Neural progenitor cell (in vitro differentiated cells): Measurements from ENCODE around the gene EN2. TPM values are rescaled to one million over a fixed set of nuclear protein-coding genes. Genes with fewer than 3 reads are reported as not detected.

Experiments used
- DNase-seq: peaks from one replicate; pipeline ENCODE4 v3.0.0-alpha.2; 2016; ENCODE audit warnings: low spot score
- H2AFZ ChIP-seq: fragments of 200-600 bp; sonication (generic); replicated peaks from 2 replicates; pipeline ENCODE4 v1.6.1; 2016; ENCODE audit warnings: antibody characterized with exemption
- H3F3A ChIP-seq: fragments of 200-600 bp; sonication (generic); 2 replicates; pipeline ENCODE4 v1.6.1; 2016; ENCODE audit warnings: antibody characterized with exemption, low read depth
- H3K27ac ChIP-seq: fragments of 200-600 bp; sonication (generic); 2 replicates; pipeline ENCODE4 v1.5.1; 2016; ENCODE audit warnings: mild to moderate bottlenecking
- H3K27me3 ChIP-seq: fragments of 200-600 bp; sonication (generic); 2 replicates; pipeline ENCODE4 v1.6.1; 2016; ENCODE audit warnings: mild to moderate bottlenecking, moderate library complexity
- H3K36me3 ChIP-seq: fragments of 200-600 bp; sonication (generic); 2 replicates; pipeline ENCODE4 v1.5.1; 2016
- H3K4me1 ChIP-seq: fragments of 200-600 bp; sonication (generic); 2 replicates; pipeline ENCODE4 v1.6.1; 2016; ENCODE audit warnings: mixed run types
- H3K4me2 ChIP-seq: fragments of 200-600 bp; sonication (generic); 2 replicates; pipeline ENCODE4 v1.6.1; 2016
- H3K4me3 ChIP-seq: fragments of 200-600 bp; sonication (generic); 2 replicates; pipeline ENCODE4 v1.5.1; 2016
- H3K79me2 ChIP-seq: fragments of 200-600 bp; sonication (generic); 2 replicates; pipeline ENCODE4 v1.6.1; 2016; ENCODE audit warnings: low read depth
- H3K9ac ChIP-seq: fragments of 200-600 bp; sonication (generic); 2 replicates; pipeline ENCODE4 v1.6.1; 2016
- H3K9me3 ChIP-seq: fragments of 200-600 bp; sonication (generic); 2 replicates; pipeline ENCODE4 v1.5.1; 2016; ENCODE audit warnings: low read depth
- H4K20me1 ChIP-seq: fragments of 200-600 bp; sonication (generic); 2 replicates; pipeline ENCODE4 v1.6.1; 2016; ENCODE audit warnings: low read depth
- H3K27ac Mint-ChIP-seq: 3 replicates; pipeline ENCODE4 v1.8.0; 2021; ENCODE audit warnings: mixed read lengths
- H3K27me3 Mint-ChIP-seq: 2 replicates; pipeline ENCODE4 v1.8.0; 2022; ENCODE audit warnings: low read depth, mild to moderate bottlenecking, inconsistent platforms, moderate library complexity, mixed read lengths; ENCODE audit not compliant: insufficient read depth
- H3K36me3 Mint-ChIP-seq: 3 replicates; pipeline ENCODE4 v1.8.0; 2021; ENCODE audit warnings: mixed read lengths
- H3K4me1 Mint-ChIP-seq: 3 replicates; pipeline ENCODE4 v1.8.0; 2021; ENCODE audit warnings: mixed read lengths
- H3K4me3 Mint-ChIP-seq: 3 replicates; pipeline ENCODE4 v1.8.0; 2021; ENCODE audit warnings: mild to moderate bottlenecking, moderate library complexity, mixed read lengths
- H3K9me3 Mint-ChIP-seq: 3 replicates; pipeline ENCODE4 v1.8.0; 2020; ENCODE audit warnings: mixed read lengths
- EZH2 ChIP-seq: fragments of 200-600 bp; sonication (generic); IDR thresholded peaks from 2 replicates; pipeline ENCODE4 v1.6.1; 2017; ENCODE audit warnings: antibody characterized with exemption, mild to moderate bottlenecking, moderate library complexity
- EZH2phosphoT487 ChIP-seq: fragments of 200-600 bp; sonication (generic); IDR thresholded peaks from 2 replicates; pipeline ENCODE4 v1.6.1; 2017; ENCODE audit warnings: antibody characterized with exemption
- total RNA-seq: library from RNA; depleted of rRNA; stranded (reverse); fragments of >200 nt; gene quantifications from 2 replicates; pipeline ENCODE4 v1.2.3, GENCODE V29; 2015; ENCODE audit warnings: low replicate concordance
- TF ChIP-seq, protein P1 (sequence below): fragments of 200-600 bp; sonication (generic); IDR thresholded peaks from 2 replicates; pipeline ENCODE4 v1.5.1; 2017; ENCODE audit warnings: antibody characterized with exemption, mild to moderate bottlenecking

EN2 gene
- total RNA-seq, 1 donor from 2014 or later: not detected

DNA sequence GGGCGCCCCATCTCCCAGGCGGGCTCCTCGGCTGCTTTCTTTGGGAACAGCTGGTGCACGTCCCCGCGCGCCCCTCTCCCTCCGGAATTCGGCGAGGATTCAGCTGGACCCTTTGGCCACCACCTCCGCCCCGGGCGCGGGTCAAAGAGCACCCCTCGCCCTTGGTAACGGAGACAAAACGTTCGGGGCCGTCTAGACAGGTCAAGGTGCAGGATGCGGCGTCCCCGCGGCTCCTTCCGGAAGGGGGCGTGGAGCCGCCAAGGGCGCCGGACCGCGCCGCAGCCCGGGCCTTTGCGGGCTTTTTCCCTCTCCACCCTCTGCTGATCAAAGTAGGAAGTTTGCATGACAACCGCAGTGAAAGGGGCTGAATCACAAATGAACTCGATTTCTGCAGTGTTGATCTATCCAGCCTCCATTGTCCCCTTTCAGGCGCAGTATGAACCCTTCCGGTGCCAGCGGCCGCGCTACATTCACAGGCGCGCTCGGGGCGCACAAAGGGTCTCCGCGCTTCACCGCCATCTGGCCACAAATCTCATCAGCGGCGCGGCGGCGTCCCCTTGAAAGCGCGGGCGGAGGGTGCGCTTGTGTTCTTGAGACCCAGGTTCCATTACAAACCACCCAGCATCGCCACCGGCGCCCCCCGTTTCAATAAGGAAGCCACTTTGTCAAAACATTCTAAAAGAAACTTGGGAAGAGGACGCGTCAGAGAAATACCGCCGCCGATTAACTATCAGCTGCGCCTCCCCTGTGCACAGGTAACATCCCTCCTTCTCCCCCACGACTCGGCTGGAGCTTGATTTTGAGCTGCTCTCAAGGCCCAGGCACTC, 52.0 kb downstream of the EN2 start:
- peaks cover 67% of the 10 kb centered on the region for H3K4me1 Mint-ChIP-seq
- H2AFZ ChIP-seq: no peak overlapping the region
- no peaks in the 10 kb centered on the region for H3K36me3 ChIP-seq
- peak overlapping the region; percentile 88 for H3K4me3 Mint-ChIP-seq
- H3K9ac ChIP-seq: no peak overlapping the region
- H3K27me3 Mint-ChIP-seq: peaks cover 46% of the 10 kb centered on the region
- H3K4me1 ChIP-seq: no peaks in the 10 kb centered on the region
- H3K27ac ChIP-seq: no peak overlapping the region
- peak overlapping the region; percentile 86 for H3K27ac Mint-ChIP-seq
- H3K27me3 ChIP-seq: peaks cover 100% of the 10 kb centered on the region
- H3K79me2 ChIP-seq: no peaks in the 10 kb centered on the region
- peak; percentile 90 for DNase-seq
- no peaks in the 10 kb centered on the region for H3K9me3 Mint-ChIP-seq
- H3K4me2 ChIP-seq: peak overlapping the region; percentile 69
- peaks cover 90% of the 10 kb centered on the region for H4K20me1 ChIP-seq
- H3K4me3 ChIP-seq: peak overlapping the region; percentile 35
- H3K36me3 Mint-ChIP-seq: peaks cover 13% of the 10 kb centered on the region
- H3F3A ChIP-seq: peaks cover 33% of the 10 kb centered on the region
- H3K9me3 ChIP-seq: no peaks in the 10 kb centered on the region
- TF ChIP-seq EZH2 (peak; percentile 83), EZH2phosphoT487 (peak; percentile 86)
- TF ChIP-seq, protein P1, sequence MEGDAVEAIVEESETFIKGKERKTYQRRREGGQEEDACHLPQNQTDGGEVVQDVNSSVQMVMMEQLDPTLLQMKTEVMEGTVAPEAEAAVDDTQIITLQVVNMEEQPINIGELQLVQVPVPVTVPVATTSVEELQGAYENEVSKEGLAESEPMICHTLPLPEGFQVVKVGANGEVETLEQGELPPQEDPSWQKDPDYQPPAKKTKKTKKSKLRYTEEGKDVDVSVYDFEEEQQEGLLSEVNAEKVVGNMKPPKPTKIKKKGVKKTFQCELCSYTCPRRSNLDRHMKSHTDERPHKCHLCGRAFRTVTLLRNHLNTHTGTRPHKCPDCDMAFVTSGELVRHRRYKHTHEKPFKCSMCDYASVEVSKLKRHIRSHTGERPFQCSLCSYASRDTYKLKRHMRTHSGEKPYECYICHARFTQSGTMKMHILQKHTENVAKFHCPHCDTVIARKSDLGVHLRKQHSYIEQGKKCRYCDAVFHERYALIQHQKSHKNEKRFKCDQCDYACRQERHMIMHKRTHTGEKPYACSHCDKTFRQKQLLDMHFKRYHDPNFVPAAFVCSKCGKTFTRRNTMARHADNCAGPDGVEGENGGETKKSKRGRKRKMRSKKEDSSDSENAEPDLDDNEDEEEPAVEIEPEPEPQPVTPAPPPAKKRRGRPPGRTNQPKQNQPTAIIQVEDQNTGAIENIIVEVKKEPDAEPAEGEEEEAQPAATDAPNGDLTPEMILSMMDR: peak; percentile 54

DNA sequence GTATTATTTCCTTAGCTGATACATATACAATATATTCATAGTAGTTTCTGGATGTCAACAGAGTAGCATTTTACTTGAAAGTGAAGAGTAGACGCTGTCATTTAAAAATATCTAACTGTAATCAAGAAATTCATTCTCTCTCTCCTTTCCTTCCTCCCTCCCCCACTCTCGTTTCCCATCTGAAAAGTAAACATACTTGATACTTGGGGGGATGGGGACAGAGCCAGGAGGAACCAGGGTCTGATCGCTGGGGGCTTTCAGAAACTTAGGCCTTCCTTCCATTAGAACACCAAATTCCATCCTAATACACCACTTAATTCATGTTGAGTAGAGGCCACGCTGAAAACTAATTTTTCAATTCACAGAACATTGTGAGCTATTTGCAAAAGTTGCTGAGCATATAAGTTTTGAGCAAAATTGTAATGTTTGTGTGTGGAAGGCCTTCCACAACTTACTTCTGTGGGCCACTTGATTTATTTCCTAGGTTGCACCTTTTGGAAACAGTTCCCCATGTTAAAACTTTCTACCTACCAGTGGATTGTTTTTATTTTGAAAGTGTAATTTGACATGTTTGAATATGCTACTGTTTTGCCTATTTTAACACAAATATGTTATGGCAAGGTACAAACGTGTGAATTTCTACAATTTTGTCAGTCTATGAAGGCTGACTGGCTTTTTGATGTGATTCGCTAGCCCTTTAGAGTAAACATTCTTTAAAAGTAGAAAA, 53.2 kb downstream of the EN2 start:
- Histone ChIP-seq H3K9me3 (no peaks in the 10 kb centered on the region), H4K20me1 (peaks cover 79% of the 10 kb centered on the region), H3K27me3 (peaks cover 100% of the 10 kb centered on the region), H3K9ac (no peak overlapping the region), H3F3A (peaks cover 33% of the 10 kb centered on the region), H3K27ac (no peak overlapping the region), H3K79me2 (no peaks in the 10 kb centered on the region), H3K4me1 (no peaks in the 10 kb centered on the region), H2AFZ (no peak overlapping the region), H3K4me2 (no peak overlapping the region), H3K4me3 (no peak overlapping the region), H3K36me3 (no peaks in the 10 kb centered on the region)
- peaks cover 14% of the 10 kb centered on the region for H3K36me3 Mint-ChIP-seq
- DNase-seq: peak; percentile 42
- peaks cover 48% of the 10 kb centered on the region for H3K27me3 Mint-ChIP-seq
- no peaks in the 10 kb centered on the region for H3K9me3 Mint-ChIP-seq
- H3K4me3 Mint-ChIP-seq: peak overlapping the region; percentile 88
- peak overlapping the region; percentile 86 for H3K27ac Mint-ChIP-seq
- no peak for TF ChIP-seq EZH2
- TF ChIP-seq, protein P1: no peak
- TF ChIP-seq EZH2phosphoT487: no peak
- H3K4me1 Mint-ChIP-seq: peaks cover 66% of the 10 kb centered on the region

DNA sequence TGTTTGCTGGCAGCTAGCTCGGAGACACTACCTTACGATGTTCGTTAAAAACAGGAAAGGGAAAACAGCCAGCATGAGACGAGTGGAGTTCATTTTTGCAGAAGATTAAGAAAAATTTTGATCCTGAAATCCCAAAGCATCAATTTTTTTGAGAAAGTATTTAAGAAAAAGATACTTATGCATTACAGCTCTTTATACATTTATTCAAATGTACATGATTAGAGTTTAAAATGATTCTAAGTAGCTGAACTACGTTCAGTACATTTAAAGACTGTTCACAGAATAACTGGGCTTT, 53.7 kb downstream of the EN2 start:
- no peaks in the 10 kb centered on the region for H3K36me3 ChIP-seq
- no peaks in the 10 kb centered on the region for H3K79me2 ChIP-seq
- no peak for DNase-seq
- peaks cover 65% of the 10 kb centered on the region for H3K4me1 Mint-ChIP-seq
- no peak overlapping the region for H3K9ac ChIP-seq
- peak overlapping the region; percentile 89 for H3K27ac Mint-ChIP-seq
- H3K4me3 Mint-ChIP-seq: peak overlapping the region; percentile 88
- H3K27ac ChIP-seq: no peak overlapping the region
- peaks cover 30% of the 10 kb centered on the region for H3F3A ChIP-seq
- no peak overlapping the region for H3K4me2 ChIP-seq
- H3K36me3 Mint-ChIP-seq: peaks cover 14% of the 10 kb centered on the region
- peaks cover 100% of the 10 kb centered on the region for H3K27me3 ChIP-seq
- peaks cover 49% of the 10 kb centered on the region for H3K27me3 Mint-ChIP-seq
- TF ChIP-seq EZH2phosphoT487 (peak; percentile 56), EZH2 (peak; percentile 21)
- TF ChIP-seq, protein P1: no peak
- no peak overlapping the region for H2AFZ ChIP-seq
- H3K4me1 ChIP-seq: no peaks in the 10 kb centered on the region
- H3K9me3 ChIP-seq: no peaks in the 10 kb centered on the region
- H3K4me3 ChIP-seq: no peak overlapping the region
- H3K9me3 Mint-ChIP-seq: no peaks in the 10 kb centered on the region
- peaks cover 73% of the 10 kb centered on the region for H4K20me1 ChIP-seq
